Liver (tissue), 9 donors: ENCODE results near the gene TACC2. TPM values are rescaled to one million over a fixed set of nuclear protein-coding genes. Genes with fewer than 3 reads are reported as not detected.

Source experiments
- DNase-seq: peaks from one replicate; pipeline ENCODE4 v3.0.0-alpha.2; 2017; ENCODE audit warnings: low spot score
- H3K27ac ChIP-seq, 2 donors: one replicate each; pipeline ENCODE4 v1.7.0; 2013; ENCODE audit warnings: inconsistent platforms in 2 of 2, low read length in 2 of 2, control low read depth in 1 of 2, low read depth in 1 of 2, mild to moderate bottlenecking in 1 of 2
- H3K27me3 ChIP-seq, 4 donors: one replicate each; pipeline versions ENCODE4 v1.6.1 to v1.7.0; 2013; ENCODE audit warnings: low read length in 3 of 4, inconsistent platforms in 1 of 4, mild to moderate bottlenecking in 1 of 4, moderate library complexity in 1 of 4; ENCODE audit not compliant: control insufficient read depth in 4 of 4, insufficient read depth in 4 of 4
- H3K36me3 ChIP-seq, 4 donors: one replicate each; pipeline versions ENCODE4 v1.6.1 to v1.7.0; 2013; ENCODE audit warnings: low read length in 3 of 4, mild to moderate bottlenecking in 3 of 4, low read depth in 1 of 4, moderate library complexity in 1 of 4; ENCODE audit not compliant: control insufficient read depth in 4 of 4, insufficient read depth in 3 of 4
- H3K4me1 ChIP-seq, 4 donors: one replicate each; pipeline versions ENCODE4 v1.6.1 to v1.7.0; 2013; ENCODE audit warnings: low read length in 3 of 4, mild to moderate bottlenecking in 3 of 4, moderate library complexity in 1 of 4; ENCODE audit not compliant: control insufficient read depth in 4 of 4, insufficient read depth in 4 of 4
- H3K4me3 ChIP-seq, 3 donors: one replicate each; pipeline versions ENCODE4 v1.6.1 to v1.7.0; 2013; ENCODE audit warnings: low read length in 3 of 3, control low read depth in 1 of 3, low read depth in 1 of 3, mild to moderate bottlenecking in 1 of 3
- H3K9ac ChIP-seq, 2 donors: one replicate each; pipeline ENCODE4 v1.7.0; 2013; ENCODE audit warnings: low read length in 2 of 2, mild to moderate bottlenecking in 2 of 2, moderate library complexity in 2 of 2, control low read depth in 1 of 2, low read depth in 1 of 2
- H3K9me3 ChIP-seq, 4 donors: one replicate each; pipeline versions ENCODE4 v1.6.1 to v1.7.0; 2013; ENCODE audit warnings: low read length in 3 of 4; ENCODE audit not compliant: control insufficient read depth in 4 of 4
- CTCF ChIP-seq: fragments of 150-350 bp; IDR thresholded peaks from 2 replicates; pipeline ENCODE4 v1.5.1; 2017; ENCODE audit warnings: improper control_type of control experiment, low read depth, low read length; ENCODE audit not compliant: missing input control
- EGR1 ChIP-seq, 2 donors: IDR thresholded peaks; 2 replicates each; pipeline ENCODE4 v1.6.1; 2016 to 2018; ENCODE audit warnings: antibody characterized with exemption in 2 of 2, low read depth in 2 of 2
- FOXA1 ChIP-seq: IDR thresholded peaks from 2 replicates; pipeline ENCODE4 v1.6.1; 2016; ENCODE audit warnings: antibody characterized with exemption
- FOXA2 ChIP-seq: IDR thresholded peaks from 2 replicates; pipeline ENCODE4 v1.6.1; 2016; ENCODE audit warnings: antibody characterized with exemption
- GABPA ChIP-seq, 2 donors: IDR thresholded peaks in 1 of 2; conservative IDR thresholded peaks in 1 of 2; 2 replicates each; pipeline ENCODE4 v1.6.1; 2016; ENCODE audit warnings: antibody characterized with exemption in 2 of 2, mild to moderate bottlenecking in 1 of 2, moderate library complexity in 1 of 2
- HNF4G ChIP-seq: IDR thresholded peaks from 2 replicates; pipeline ENCODE4 v1.6.1; 2016; ENCODE audit warnings: antibody characterized with exemption
- JUND ChIP-seq, 2 donors: IDR thresholded peaks; 2 replicates each; pipeline ENCODE4 v1.6.1; 2016; ENCODE audit warnings: antibody characterized with exemption in 2 of 2
- RAD21 ChIP-seq, 2 donors: IDR thresholded peaks; 2 replicates each; pipeline ENCODE4 v1.6.1; 2016; ENCODE audit warnings: antibody characterized with exemption in 2 of 2, mild to moderate bottlenecking in 2 of 2
- REST ChIP-seq: IDR thresholded peaks from 2 replicates; pipeline ENCODE4 v1.6.1; 2016; ENCODE audit warnings: antibody characterized with exemption, mild to moderate bottlenecking
- RXRA ChIP-seq, 2 donors: IDR thresholded peaks; 2 replicates each; pipeline ENCODE4 v1.6.1; 2017 to 2018; ENCODE audit warnings: antibody characterized with exemption in 2 of 2, mild to moderate bottlenecking in 1 of 2
- TAF1 ChIP-seq: conservative IDR thresholded peaks from 2 replicates; pipeline ENCODE4 v1.6.1; 2016; ENCODE audit warnings: antibody characterized with exemption, mild to moderate bottlenecking
- YY1 ChIP-seq: IDR thresholded peaks from 2 replicates; pipeline ENCODE4 v1.6.1; 2016; ENCODE audit warnings: antibody characterized with exemption, mild to moderate bottlenecking
- WGBS: extraction: QIAGEN DNeasy Blood & Tissue Kit; methylation state at CpG from one replicate; pipeline ENCODE4 v1.1.7; 2013; 5-methylcytosine and 5-hydroxymethylcytosine counted together
- polyA plus RNA-seq, 2 donors: library from polyadenylated mRNA; stranded (reverse) in 1 of 2; unstranded in 1 of 2; fragments of 200-250 nt in 1 of 2; fragments of >200 nt in 1 of 2; fragmentation: Nextera tagmentation in 1 of 2; extraction: Ambion mirVana in 1 of 2; gene quantifications; one replicate each; pipeline versions ENCODE4 v1.2.1 to v1.2.3, GENCODE V29; 2013 to 2015
- total RNA-seq, 2 donors: library from RNA; depleted of rRNA; stranded (reverse); fragments of >200 nt; gene quantifications; one replicate each; pipeline ENCODE4 v1.2.3, GENCODE V29; 2014
- TF ChIP-seq, protein P1 (sequence below): IDR thresholded peaks from 2 replicates; pipeline ENCODE4 v1.6.1; 2016; ENCODE audit warnings: antibody characterized with exemption
- TF ChIP-seq, protein P2 (sequence below): IDR thresholded peaks from 2 replicates; pipeline ENCODE4 v1.6.1; 2016; ENCODE audit warnings: antibody characterized with exemption
- donor health status: healthy.
- donor health status: healthy.
- donor health status: healthy.
- donor health status: healthy.
- donor health status: healthy.

Gene TACC2
- total and polyA plus RNA-seq, 4 donors = 1.5 to 9.1 (median 7.8) TPM

- TF ChIP-seq FOXA2 (no peak), YY1 (no peak), RAD21 (IDR thresholded peaks at IDR 0.05) (no peak)
Observed at GRCh38 chr10:121952226-121952625, 36.7 kb upstream of the TACC2 start (continued).

DNA sequence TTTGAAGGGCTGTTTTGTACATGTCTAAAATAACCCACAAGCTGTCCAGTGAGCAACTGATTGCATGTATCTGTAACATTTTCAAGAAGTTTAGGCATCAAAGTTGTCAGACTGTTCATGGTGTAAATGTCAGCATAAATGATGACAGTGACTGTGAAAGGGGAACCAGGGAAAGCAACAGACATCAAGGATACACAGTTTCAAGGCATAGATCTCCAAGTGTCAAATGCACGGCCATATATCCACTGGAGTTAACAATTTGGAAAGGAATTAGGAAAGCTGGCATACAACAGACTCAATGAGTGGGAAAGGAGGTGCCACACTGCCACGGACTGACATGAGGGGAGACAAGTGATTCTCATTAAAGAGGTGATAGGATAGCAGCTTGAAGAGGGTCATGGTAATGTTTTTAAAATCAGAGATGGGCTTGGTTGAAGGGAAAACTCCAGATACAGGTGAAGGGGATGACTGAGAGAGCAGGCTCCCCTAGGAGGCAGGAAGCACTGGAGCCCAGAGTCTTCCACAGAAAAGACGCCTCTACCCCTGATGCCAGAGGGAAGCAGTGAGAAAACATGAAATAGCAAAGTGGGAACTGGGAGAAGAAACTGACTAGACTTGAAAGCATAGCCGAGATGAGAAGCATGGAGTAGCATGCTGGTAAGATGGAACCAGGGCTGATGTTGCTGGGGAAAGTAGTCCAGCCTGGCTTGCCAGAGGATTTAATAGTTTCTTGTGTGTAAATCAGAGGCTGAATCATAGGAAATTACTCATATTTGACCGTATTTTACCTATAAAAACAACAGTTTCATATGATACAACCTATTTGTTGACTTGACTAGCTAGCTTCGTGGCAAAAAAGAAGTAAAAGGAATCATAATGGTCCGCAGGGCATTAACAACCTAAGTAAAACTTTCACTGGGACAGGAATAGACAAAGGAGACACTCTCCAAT lies 32.6 kb upstream of the TACC2 start:
- DNase-seq = no peak
- no peak for TF ChIP-seq RAD21 (IDR thresholded peaks at IDR 0.05)
- no peak for TF ChIP-seq TAF1
- TF ChIP-seq HNF4G = no peak
- TF ChIP-seq EGR1 (IDR thresholded peaks at IDR 0.05; ENCODE audit: low read depth in 2 of 2) = no peak
- TF ChIP-seq, protein P1, sequence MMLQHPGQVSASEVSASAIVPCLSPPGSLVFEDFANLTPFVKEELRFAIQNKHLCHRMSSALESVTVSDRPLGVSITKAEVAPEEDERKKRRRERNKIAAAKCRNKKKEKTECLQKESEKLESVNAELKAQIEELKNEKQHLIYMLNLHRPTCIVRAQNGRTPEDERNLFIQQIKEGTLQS = no peak
- TF ChIP-seq RXRA (IDR thresholded peaks at IDR 0.05) = no peak
- TF ChIP-seq FOXA2 = no peak
- TF ChIP-seq JUND (IDR thresholded peaks at IDR 0.05) = no peak
- TF ChIP-seq CTCF = no peak
- TF ChIP-seq YY1 = no peak
- Histone ChIP-seq H3K4me1 (no peaks in the 10 kb centered on the region), H3K9me3 (no peaks in the 10 kb centered on the region), H3K27me3 (no peaks in the 10 kb centered on the region), H3K27ac (no peak overlapping the region), H3K4me3 (no peak overlapping the region), H3K9ac (no peak overlapping the region), H3K36me3 (peaks cover 0 to 27% (median 15%) of the 10 kb centered on the region in 4 donors)
- WGBS = 95% methylated on average over 7 of the region's 7 CpGs

DNA sequence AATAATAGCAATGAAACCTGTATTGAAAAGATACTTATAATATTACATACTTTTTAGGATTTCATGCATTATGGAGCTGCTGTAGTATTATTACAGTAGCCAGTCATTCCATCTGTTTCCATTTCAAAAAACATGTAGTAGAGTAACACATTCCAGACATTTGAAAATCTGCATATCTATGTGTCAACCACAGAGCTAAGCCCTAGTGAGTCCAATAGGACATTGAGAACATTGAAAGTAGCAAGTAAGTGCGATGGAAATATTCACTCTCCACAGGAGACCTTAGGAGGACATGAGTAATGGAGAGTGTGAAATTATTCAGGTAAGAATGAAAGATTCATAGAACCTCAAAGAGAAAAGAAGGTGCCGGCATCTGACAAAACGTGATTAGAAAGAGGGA lies 29.3 kb upstream of the TACC2 start:
- WGBS = 91% methylated on average over 3 of the region's 3 CpGs
- H3K36me3 ChIP-seq = peaks cover under 1 to 33% (median 16%) of the 10 kb centered on the region in 4 donors
- no peak for TF ChIP-seq TAF1
- TF ChIP-seq GABPA (IDR thresholded peaks at IDR 0.05 in 1 of 2, conservative IDR thresholded peaks at IDR 0.05 in 1 of 2) = no peak
- no peak for TF ChIP-seq CTCF
- TF ChIP-seq REST = no peak
- TF ChIP-seq FOXA2 = no peak
- TF ChIP-seq FOXA1 = no peak
- no peak for TF ChIP-seq YY1
- no peak for TF ChIP-seq EGR1 (IDR thresholded peaks at IDR 0.05; ENCODE audit: low read depth in 2 of 2)
- no peak for TF ChIP-seq HNF4G
- TF ChIP-seq, protein P1 = no peak
- TF ChIP-seq, protein P2, sequence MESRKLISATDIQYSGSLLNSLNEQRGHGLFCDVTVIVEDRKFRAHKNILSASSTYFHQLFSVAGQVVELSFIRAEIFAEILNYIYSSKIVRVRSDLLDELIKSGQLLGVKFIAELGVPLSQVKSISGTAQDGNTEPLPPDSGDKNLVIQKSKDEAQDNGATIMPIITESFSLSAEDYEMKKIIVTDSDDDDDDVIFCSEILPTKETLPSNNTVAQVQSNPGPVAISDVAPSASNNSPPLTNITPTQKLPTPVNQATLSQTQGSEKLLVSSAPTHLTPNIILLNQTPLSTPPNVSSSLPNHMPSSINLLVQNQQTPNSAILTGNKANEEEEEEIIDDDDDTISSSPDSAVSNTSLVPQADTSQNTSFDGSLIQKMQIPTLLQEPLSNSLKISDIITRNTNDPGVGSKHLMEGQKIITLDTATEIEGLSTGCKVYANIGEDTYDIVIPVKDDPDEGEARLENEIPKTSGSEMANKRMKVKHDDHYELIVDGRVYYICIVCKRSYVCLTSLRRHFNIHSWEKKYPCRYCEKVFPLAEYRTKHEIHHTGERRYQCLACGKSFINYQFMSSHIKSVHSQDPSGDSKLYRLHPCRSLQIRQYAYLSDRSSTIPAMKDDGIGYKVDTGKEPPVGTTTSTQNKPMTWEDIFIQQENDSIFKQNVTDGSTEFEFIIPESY = no peak

More for the DNA sequence above, 29.3 kb upstream of the TACC2 start:
- no peak overlapping the region for H3K27ac ChIP-seq
- no peak overlapping the region for H3K9ac ChIP-seq
- H3K9me3 ChIP-seq = no peaks in the 10 kb centered on the region
- H3K4me3 ChIP-seq = no peak overlapping the region
- H3K27me3 ChIP-seq = no peaks in the 10 kb centered on the region
- no peak for DNase-seq
- H3K4me1 ChIP-seq = no peaks in the 10 kb centered on the region
